HG03575 (cell line): ENCODE measurements around the gene CLDN7.

Experiments used
- ATAC-seq: cut with Tn5 transposase; IDR thresholded peaks from one replicate; pipeline ENCODE4 v1.9.1; 2021; ENCODE audit not compliant: unreplicated experiment, insufficient number of reproducible peaks, low FRiP score; ENCODE audit errors: extremely low read depth

CLDN7 gene

GRCh38 chr17:7224661-7225111 lies 37.6 kb downstream of the CLDN7 start:
- no peak for ATAC-seq

- ATAC-seq: no peak
Observed at GRCh38 chr17:7224110-7224509, 38.2 kb downstream of the CLDN7 start.

GRCh38 chr17:7223375-7223774 lies 38.9 kb downstream of the CLDN7 start:
- ATAC-seq: no peak

GRCh38 chr17:7222972-7223292 lies 39.3 kb downstream of the CLDN7 start:
- no peak for ATAC-seq

- no peak for ATAC-seq
Observed at GRCh38 chr17:7222093-7222971, 39.9 kb downstream of the CLDN7 start.

GRCh38 chr17:7221278-7222092 lies 40.8 kb downstream of the CLDN7 start:
- no peak for ATAC-seq

- ATAC-seq: no peak
Observed at GRCh38 chr17:7220593-7221277, 41.5 kb downstream of the CLDN7 start.

- ATAC-seq: no peak
Observed at GRCh38 chr17:7219812-7220592, 42.3 kb downstream of the CLDN7 start, which contains the start of the genes ACADVL and DLG4. ACADVL (plus strand) TSS chr17:7219938; CDS start chr17:7219985, 47 bp downstream. DLG4 (minus strand) TSS chr17:7219836.

GRCh38 chr17:7219229-7219811 lies 43.0 kb downstream of the CLDN7 start:
- ATAC-seq: no peak

GRCh38 chr17:7218758-7219157 lies 43.5 kb downstream of the CLDN7 start:
- no peak for ATAC-seq

GRCh38 chr17:7218166-7218565 lies 44.1 kb downstream of the CLDN7 start:
- ATAC-seq: no peak

- no peak for ATAC-seq
Observed at GRCh38 chr17:7217113-7217987, 44.9 kb downstream of the CLDN7 start.

- ATAC-seq: no peak
Observed at GRCh38 chr17:7216242-7217112, 45.8 kb downstream of the CLDN7 start.

- no peak for ATAC-seq
Observed at GRCh38 chr17:7215652-7216180, 46.6 kb downstream of the CLDN7 start.

GRCh38 chr17:7215136-7215638 lies 47.1 kb downstream of the CLDN7 start:
- no peak for ATAC-seq
